HepG2 (cell line): ENCODE data around the gene AEN. TPM values are rescaled to one million over a fixed set of nuclear protein-coding genes. Genes with fewer than 3 reads are reported as not detected.

Source experiments
- ARID2 ChIP-seq: sonication (generic); formaldehyde crosslinking; IDR thresholded peaks from 2 replicates; pipeline ENCODE4 v1.8.1; 2022; ENCODE audit warnings: mild to moderate bottlenecking, missing genetic modification reagents, borderline replicate concordance
- CENPX ChIP-seq: sonication (generic); formaldehyde crosslinking; IDR thresholded peaks from 2 replicates; pipeline ENCODE4 v1.9.0; 2021; ENCODE audit warnings: mild to moderate bottlenecking, missing genetic modification reagents, moderate library complexity
- HDAC6 ChIP-seq: fragments of 200-600 bp; sonication (generic); IDR thresholded peaks from 2 replicates; pipeline ENCODE4 v1.7.0; 2017; ENCODE audit warnings: mild to moderate bottlenecking, antibody characterized with exemption, low read length, low read depth
- HES4 ChIP-seq: sonication (generic); formaldehyde crosslinking; IDR thresholded peaks from 2 replicates; pipeline ENCODE4 v1.9.0; 2021; ENCODE audit warnings: mild to moderate bottlenecking, missing genetic modification reagents, borderline replicate concordance
- JDP2 ChIP-seq: sonication (generic); formaldehyde crosslinking; IDR thresholded peaks from 2 replicates; pipeline ENCODE4 v1.8.1; 2022; ENCODE audit warnings: missing genetic modification reagents, borderline replicate concordance
- MAFK ChIP-seq, 2 experiments: IDR thresholded peaks in 1 of 2; conservative IDR thresholded peaks in 1 of 2; 2 replicates each; pipeline ENCODE4 v1.6.1; 2011; ENCODE audit warnings: improper control_type of control experiment in 2 of 2, low read length in 2 of 2
- MEF2D ChIP-seq: sonication (generic); formaldehyde crosslinking; IDR thresholded peaks from 2 replicates; pipeline ENCODE4 v1.5.1; 2020; ENCODE audit warnings: mild to moderate bottlenecking, missing genetic modification reagents
- MIER3 ChIP-seq: IDR thresholded peaks from 2 replicates; pipeline ENCODE4 v1.6.1; 2016; ENCODE audit warnings: missing compliant biosample characterization, borderline replicate concordance
- NFAT5 ChIP-seq: sonication (generic); formaldehyde crosslinking; IDR thresholded peaks from 2 replicates; pipeline ENCODE4 v1.4.0; 2020; ENCODE audit warnings: missing genetic modification reagents
- SIX1 ChIP-seq: sonication (generic); formaldehyde crosslinking; IDR thresholded peaks from 2 replicates; pipeline ENCODE4 v1.4.0; 2020; ENCODE audit warnings: missing genetic modification reagents, borderline replicate concordance
- ZFP36 ChIP-seq: fragments of 150-350 bp; IDR thresholded peaks from 2 replicates; pipeline ENCODE4 v1.6.1; 2018; ENCODE audit warnings: borderline replicate concordance, low read length, low read depth; ENCODE audit not compliant: partially characterized antibody
- ZGPAT ChIP-seq: IDR thresholded peaks from 2 replicates; pipeline ENCODE4 v1.6.1; 2016; ENCODE audit warnings: mild to moderate bottlenecking
- ZNF136 ChIP-seq: sonication (generic); formaldehyde crosslinking; IDR thresholded peaks from 2 replicates; pipeline ENCODE4 v1.8.1; 2022; ENCODE audit warnings: low read depth, mild to moderate bottlenecking, moderate library complexity, missing genetic modification reagents
- ZNF138 ChIP-seq: sonication (generic); formaldehyde crosslinking; IDR thresholded peaks from 2 replicates; pipeline ENCODE4 v1.5.0; 2020; ENCODE audit warnings: mild to moderate bottlenecking, low read depth, missing genetic modification reagents
- ZNF335 ChIP-seq: sonication (generic); formaldehyde crosslinking; IDR thresholded peaks from 2 replicates; pipeline ENCODE4 v1.4.0; 2020; ENCODE audit warnings: missing genetic modification reagents
- ZNF572 ChIP-seq: sonication (generic); formaldehyde crosslinking; IDR thresholded peaks from 2 replicates; pipeline ENCODE4 v1.5.1; 2020; ENCODE audit warnings: mild to moderate bottlenecking, missing genetic modification reagents
- ZNF816 ChIP-seq: sonication (generic); formaldehyde crosslinking; IDR thresholded peaks from 2 replicates; pipeline ENCODE4 v1.8.0; 2022; ENCODE audit warnings: missing genetic modification reagents, mild to moderate bottlenecking, borderline replicate concordance
- polyA plus RNA-seq, 8 experiments: library from polyadenylated mRNA; depleted of rRNA in 3 of 8; stranded (reverse) in 7 of 8; unstranded in 1 of 8; fragments of >200 nt; fragmentation: Illumina TruSeq in 4 of 8; extraction: Trizol in 4 of 8; gene quantifications; 2 replicates each; pipeline versions ENCODE4 v1.2.1 to v1.2.3, GENCODE V29; 2011 to 2016; ENCODE audit warnings: low read depth in 4 of 8, missing spikeins in 1 of 8, mixed read lengths in 1 of 8; ENCODE audit not compliant: insufficient read depth in 1 of 8
- total RNA-seq, 5 experiments: library from RNA; depleted of rRNA; stranded (reverse); fragments of >200 nt; fragmentation: Illumina TruSeq; extraction: Trizol; gene quantifications; 2 replicates each; pipeline ENCODE4 v1.2.3, GENCODE V29; 2016; ENCODE audit warnings: low read depth in 1 of 5
- TF ChIP-seq, protein P1 (sequence below): sonication (generic); formaldehyde crosslinking; IDR thresholded peaks from 2 replicates; pipeline ENCODE4 v1.4.0; 2020; ENCODE audit warnings: mild to moderate bottlenecking, missing genetic modification reagents
- TF ChIP-seq, protein P2 (sequence below): sonication (generic); IDR thresholded peaks from 2 replicates; pipeline ENCODE4 v1.6.1; 2016; ENCODE audit warnings: low read depth, borderline replicate concordance

Gene AEN
- total and polyA plus RNA-seq, 2 of the 13 experiments (the other 11 are each of a cell fraction or from before 2014, with no cell fraction given), result 51.3 to 118 TPM

DNA sequence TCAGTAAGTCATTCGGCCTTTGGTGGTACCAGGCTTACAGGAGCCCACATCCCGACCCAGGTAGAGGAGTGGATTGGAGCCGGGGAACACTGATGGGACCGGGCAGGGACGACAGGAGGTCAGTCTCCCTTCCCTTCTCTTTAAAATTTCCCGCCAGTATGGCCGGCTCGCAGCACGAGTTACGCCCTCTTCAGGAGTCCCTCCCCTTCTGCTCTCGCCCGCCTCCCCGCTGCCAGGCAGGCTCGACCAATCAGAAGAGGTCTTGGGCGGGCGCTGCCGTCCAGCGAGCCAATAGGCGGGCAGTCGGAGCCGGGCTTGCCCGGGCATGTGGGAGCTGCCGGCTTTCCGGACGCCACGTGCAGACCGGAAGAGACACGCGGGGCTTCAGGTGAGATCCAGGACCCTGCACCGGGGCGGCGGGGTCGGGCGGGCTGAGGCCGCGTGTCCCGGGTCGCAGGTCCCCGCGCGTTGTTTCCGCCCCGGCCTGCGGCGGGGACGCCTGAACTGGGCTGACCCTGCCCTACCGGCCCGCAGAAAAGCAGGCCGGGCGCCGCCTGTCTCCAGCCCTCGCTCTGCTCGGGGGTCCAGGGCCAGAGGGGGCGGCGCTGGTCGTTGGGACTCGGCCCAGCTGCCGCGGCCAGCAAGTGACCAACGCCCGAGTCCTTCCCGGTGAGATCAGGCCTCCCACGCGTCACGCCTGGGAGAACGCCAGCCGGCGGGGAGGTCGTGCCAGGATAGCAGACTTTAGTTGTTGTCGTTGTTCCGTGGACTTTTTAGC, at the start of gene AEN (continued):
- TF ChIP-seq, protein P1, sequence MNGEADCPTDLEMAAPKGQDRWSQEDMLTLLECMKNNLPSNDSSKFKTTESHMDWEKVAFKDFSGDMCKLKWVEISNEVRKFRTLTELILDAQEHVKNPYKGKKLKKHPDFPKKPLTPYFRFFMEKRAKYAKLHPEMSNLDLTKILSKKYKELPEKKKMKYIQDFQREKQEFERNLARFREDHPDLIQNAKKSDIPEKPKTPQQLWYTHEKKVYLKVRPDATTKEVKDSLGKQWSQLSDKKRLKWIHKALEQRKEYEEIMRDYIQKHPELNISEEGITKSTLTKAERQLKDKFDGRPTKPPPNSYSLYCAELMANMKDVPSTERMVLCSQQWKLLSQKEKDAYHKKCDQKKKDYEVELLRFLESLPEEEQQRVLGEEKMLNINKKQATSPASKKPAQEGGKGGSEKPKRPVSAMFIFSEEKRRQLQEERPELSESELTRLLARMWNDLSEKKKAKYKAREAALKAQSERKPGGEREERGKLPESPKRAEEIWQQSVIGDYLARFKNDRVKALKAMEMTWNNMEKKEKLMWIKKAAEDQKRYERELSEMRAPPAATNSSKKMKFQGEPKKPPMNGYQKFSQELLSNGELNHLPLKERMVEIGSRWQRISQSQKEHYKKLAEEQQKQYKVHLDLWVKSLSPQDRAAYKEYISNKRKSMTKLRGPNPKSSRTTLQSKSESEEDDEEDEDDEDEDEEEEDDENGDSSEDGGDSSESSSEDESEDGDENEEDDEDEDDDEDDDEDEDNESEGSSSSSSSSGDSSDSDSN (CRISPR knock-in tag), result peak; percentile 49; the same call in 1 of the 2 replicates
- no peak for TF ChIP-seq ZNF572 (CRISPR knock-in tag)
- TF ChIP-seq JDP2, result no peak
- peak; percentile 25; the same call in 1 of the 2 replicates for TF ChIP-seq MIER3 (CRISPR knock-in tag)
- TF ChIP-seq CENPX (CRISPR knock-in tag), result no peak
- TF ChIP-seq HES4, result no peak
- TF ChIP-seq ZNF816 (CRISPR knock-in tag), result no peak; the same call in 1 of the 2 replicates
- TF ChIP-seq, protein P2, sequence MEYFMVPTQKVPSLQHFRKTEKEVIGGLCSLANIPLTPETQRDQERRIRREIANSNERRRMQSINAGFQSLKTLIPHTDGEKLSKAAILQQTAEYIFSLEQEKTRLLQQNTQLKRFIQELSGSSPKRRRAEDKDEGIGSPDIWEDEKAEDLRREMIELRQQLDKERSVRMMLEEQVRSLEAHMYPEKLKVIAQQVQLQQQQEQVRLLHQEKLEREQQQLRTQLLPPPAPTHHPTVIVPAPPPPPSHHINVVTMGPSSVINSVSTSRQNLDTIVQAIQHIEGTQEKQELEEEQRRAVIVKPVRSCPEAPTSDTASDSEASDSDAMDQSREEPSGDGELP, result peak; percentile 61; the same call in 1 of the 2 replicates
- no peak; the same call in 1 of the 2 replicates for TF ChIP-seq ZNF138 (CRISPR knock-in tag)
- no peak for TF ChIP-seq ZFP36
- TF ChIP-seq NFAT5 (CRISPR knock-in tag), result no peak
- no peak for TF ChIP-seq ZNF335 (CRISPR knock-in tag)
- TF ChIP-seq SIX1, result no peak
- peak; percentile 33; the same call in 1 of the 2 replicates for TF ChIP-seq MEF2D (CRISPR knock-in tag)
- TF ChIP-seq MAFK (conservative IDR thresholded peaks at IDR 0.05 in 1 of 2, IDR thresholded peaks at IDR 0.05 in 1 of 2; ENCODE audit: low read length in 2 of 2), result no peak
- no peak for TF ChIP-seq HDAC6
- TF ChIP-seq ZGPAT (CRISPR knock-in tag), result peak; percentile 94
- TF ChIP-seq ARID2 (CRISPR knock-in tag), result no peak
- TF ChIP-seq ZNF136, result peak; percentile 36; the same call in 1 of the 2 replicates
